ENCODE data around the gene KRTAP6-3. TPM values are rescaled to one million over a fixed set of nuclear protein-coding genes. Genes with fewer than 3 reads are reported as not detected.

The KRTAP6-3 gene, protein sequence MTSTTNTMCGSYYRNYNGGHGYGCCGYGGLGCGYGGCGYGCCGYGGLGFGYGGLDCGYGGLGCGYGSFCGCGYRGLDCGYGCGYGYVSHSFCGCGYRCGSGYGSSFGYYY
- total RNA-seq (2014; rRNA removed; shearing (Covaris generic)) = not detected in 2 replicates

DNA sequence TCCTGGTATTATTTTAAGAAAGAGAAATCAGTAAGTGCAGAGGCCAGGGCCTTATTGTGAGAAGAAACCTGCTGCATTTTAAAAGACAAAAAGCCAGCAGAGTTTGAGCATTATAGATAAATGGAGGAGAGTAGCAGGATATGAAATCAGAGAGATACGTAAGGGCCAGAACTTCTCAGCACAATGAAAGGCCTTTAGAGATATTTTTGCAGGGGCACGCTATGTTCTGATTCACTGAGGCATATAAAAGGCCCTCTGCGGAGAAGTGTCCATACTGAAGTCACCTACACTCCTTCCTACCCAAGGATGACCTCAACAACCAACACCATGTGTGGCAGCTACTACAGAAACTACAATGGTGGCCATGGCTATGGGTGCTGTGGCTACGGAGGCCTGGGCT, at the start of gene KRTAP6-3:
Gene KRTAP6-3 (plus strand): TSS at position 301 of the 400 bp plus-strand sequence. CDS start 6 bp downstream, at position 307.
- no peaks in the 10 kb centered on the region for H3K9me3 ChIP-seq (replicated peaks)
- H3K36me3 ChIP-seq = no peaks in the 10 kb centered on the region

DNA sequence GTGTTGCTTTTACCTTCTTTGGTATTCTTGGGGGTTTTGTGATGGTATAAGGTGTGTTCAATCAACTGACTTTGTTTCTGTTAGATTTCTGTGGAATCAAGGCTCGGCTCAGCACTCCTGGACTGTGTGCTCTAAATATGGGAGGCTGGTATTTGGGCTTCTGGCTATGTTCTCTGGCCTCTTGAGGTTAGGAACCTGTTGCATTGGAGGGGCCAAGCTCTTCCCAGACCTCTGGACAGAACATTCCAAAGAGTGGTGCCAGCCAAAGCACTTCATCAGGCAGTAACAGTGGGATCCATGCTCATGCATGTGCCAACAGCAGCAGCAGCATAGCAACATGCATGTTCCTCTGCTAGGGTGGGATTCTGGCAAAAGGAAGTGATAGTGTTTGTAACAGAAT, 39.5 kb upstream of the KRTAP6-3 start:
- no peaks in the 10 kb centered on the region for H3K27me3 ChIP-seq
- no peak overlapping the region for H3K4me3 ChIP-seq
- no peaks in the 10 kb centered on the region for H3K9me3 ChIP-seq (replicated peaks)
- H3K4me1 ChIP-seq = no peaks in the 10 kb centered on the region
- no peak overlapping the region for H3K27ac ChIP-seq
- H3K36me3 ChIP-seq = no peaks in the 10 kb centered on the region
- no peak for DNase-seq

More for the DNA sequence above, at the start of gene KRTAP6-3:
- no peak within 1 kb of the TSS for H3K4me3 ChIP-seq
- H3K4me1 ChIP-seq = no peaks in the 10 kb centered on the region
- DNase-seq = no peak
- no peak within 1 kb of the TSS for H3K27ac ChIP-seq
- no peaks in the 10 kb centered on the region for H3K27me3 ChIP-seq

DNA sequence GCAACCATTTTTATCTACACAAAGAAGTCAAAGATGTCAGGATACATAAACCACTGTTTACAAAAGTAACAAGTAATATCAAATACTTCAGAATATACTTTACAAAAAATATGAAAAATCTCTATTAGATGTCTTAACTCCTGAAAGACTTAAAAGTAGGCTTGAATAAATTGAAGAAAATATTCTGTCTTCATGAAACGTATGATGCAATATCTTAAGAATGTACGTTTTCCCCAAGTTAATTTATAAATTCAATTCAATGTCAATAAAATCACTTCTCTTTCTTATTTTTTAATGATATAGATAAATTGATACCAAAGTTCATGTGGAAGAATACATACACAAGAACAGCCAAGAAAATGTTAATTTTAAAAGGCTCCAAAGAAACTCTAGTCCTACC, 37.1 kb upstream of the KRTAP6-3 start:
- DNase-seq = no peak
- no peaks in the 10 kb centered on the region for H3K9me3 ChIP-seq (replicated peaks)
- H3K4me1 ChIP-seq = no peaks in the 10 kb centered on the region
- H3K36me3 ChIP-seq = no peaks in the 10 kb centered on the region
- no peaks in the 10 kb centered on the region for H3K27me3 ChIP-seq
- H3K27ac ChIP-seq = no peak overlapping the region
- no peak overlapping the region for H3K4me3 ChIP-seq

DNA sequence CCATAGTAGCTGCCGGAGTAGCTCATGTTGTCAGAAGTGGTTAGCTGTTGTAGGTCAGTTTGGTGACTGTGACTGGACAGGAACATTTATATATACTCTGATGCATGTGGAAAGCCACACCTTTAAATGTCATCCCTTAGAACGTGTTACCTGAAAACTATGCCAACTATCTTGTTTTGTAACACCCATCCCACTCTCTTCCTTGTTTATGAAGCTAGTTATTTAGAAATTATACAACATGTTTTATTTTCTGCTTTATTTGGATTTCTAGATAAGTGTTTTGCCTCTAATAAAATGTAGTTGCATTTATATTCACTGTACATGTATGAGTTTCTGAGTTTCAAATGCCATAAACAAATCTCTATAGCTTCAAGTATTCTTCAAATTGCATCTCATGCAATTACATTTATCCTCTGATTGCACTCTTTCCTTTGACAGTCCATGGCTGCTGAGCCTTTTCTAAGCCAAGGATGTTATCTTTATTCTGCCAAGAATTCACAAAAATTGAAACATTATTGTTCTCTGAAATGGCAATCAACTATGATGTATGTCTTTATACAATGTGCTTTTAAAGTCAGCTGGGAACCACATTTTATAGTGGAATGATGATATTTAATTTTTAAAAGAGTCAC, 30.9 kb upstream of the KRTAP6-3 start, which contains the start of gene KRTAP19-7:
Gene KRTAP19-7 (minus strand): TSS at position 51 of the 632 bp plus-strand sequence. CDS start 25 bp downstream, at position 26.
- no peak for DNase-seq
- no peaks in the 10 kb centered on the region for H3K4me1 ChIP-seq
- H3K4me3 ChIP-seq = no peak within 1 kb of the TSS
- H3K27me3 ChIP-seq = no peaks in the 10 kb centered on the region
- H3K9me3 ChIP-seq (replicated peaks) = no peaks in the 10 kb centered on the region
- peaks cover 2% of the 10 kb centered on the region; the same call in 1 of the 2 replicates for H3K36me3 ChIP-seq
- no peak within 1 kb of the TSS for H3K27ac ChIP-seq

DNA sequence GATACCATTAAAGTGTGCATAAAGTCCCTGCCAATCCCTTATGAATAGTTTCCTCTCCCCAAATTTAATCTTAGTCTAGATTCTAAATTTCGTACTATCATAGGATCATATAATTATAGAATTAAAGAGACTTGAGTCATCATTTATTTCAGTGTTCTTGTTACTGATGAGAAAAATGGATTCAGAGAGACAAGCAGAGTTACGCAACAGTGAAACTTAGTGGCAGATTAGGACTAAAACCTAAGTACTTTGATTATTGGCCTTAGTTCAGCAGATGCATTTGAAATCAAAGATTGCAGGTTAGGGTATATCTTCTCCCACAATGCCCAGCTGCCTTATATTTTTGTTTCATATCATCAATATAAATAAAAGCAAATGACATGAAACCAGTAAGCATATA, 30.3 kb upstream of the KRTAP6-3 start:
- Histone ChIP-seq H3K27me3 (no peaks in the 10 kb centered on the region), H3K4me3 (no peak overlapping the region), H3K9me3 (replicated peaks) (no peaks in the 10 kb centered on the region), H3K36me3 (peaks cover 2% of the 10 kb centered on the region; the same call in 1 of the 2 replicates), H3K27ac (no peak overlapping the region), H3K4me1 (no peaks in the 10 kb centered on the region)
- no peak for DNase-seq

DNA sequence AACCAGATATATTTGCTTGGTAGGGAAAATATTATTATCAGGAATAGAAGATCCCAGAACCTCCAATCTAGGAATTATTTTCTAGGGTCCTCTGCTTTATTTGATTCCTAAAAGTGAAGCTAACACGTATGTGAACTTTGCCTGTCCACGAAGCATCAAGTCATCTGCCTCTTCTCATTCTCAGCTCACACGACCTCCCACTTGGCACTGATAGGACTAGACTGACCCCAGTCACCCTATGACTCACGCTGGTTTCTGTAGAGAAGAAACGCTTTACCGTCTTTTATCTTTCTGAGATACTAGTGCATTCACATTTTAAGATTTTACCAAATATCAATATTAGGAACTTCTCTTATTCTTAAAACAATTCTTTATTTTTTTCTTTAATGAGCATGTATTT, 29.2 kb upstream of the KRTAP6-3 start:
- Histone ChIP-seq H3K4me1 (no peaks in the 10 kb centered on the region), H3K4me3 (no peak overlapping the region), H3K27me3 (no peaks in the 10 kb centered on the region), H3K9me3 (replicated peaks) (no peaks in the 10 kb centered on the region), H3K36me3 (peaks cover 2% of the 10 kb centered on the region; the same call in 1 of the 2 replicates), H3K27ac (no peak overlapping the region)
- no peak for DNase-seq

DNA sequence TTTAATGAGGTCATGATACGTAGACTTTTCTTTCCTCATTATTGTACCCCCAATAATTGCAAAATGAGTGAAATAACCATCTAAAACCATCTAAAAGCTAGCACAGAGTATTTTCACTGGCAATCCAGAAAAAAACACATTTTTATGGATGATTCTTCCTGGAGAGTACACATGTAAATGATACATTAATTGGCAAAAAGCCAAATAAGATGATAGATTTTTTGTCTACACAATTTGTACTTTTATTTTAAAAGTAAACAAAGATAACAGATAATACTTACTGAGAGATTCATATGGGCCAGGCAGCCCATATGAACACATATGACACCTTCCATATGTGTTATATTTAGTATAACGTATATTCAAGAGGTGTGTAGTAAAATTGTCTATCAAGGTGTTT, 28.6 kb upstream of the KRTAP6-3 start:
- Histone ChIP-seq H3K9me3 (replicated peaks) (no peaks in the 10 kb centered on the region), H3K27me3 (no peaks in the 10 kb centered on the region), H3K36me3 (peaks cover 2% of the 10 kb centered on the region; the same call in 1 of the 2 replicates), H3K27ac (no peak overlapping the region), H3K4me1 (no peaks in the 10 kb centered on the region), H3K4me3 (no peak overlapping the region)
- no peak for DNase-seq

DNA sequence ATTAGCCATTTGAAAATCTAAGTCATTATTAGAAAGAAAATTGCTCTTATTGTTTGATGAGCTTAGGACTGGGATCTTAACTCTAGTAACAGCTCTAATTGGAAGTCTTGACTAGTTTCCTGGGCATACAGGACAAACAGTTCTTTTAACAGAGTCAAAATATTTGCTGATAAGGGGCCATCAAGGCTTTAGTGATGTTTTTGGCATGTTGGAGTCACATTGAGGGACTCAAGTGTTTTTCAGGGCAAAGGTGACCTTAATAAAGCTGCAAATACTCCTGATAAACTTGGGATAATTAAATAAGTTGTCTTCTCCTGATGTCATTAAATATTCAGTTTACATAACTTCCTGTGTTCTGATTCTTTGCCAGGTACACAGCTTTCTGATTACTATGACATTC, 24.6 kb upstream of the KRTAP6-3 start:
- Histone ChIP-seq H3K4me3 (no peak overlapping the region), H3K27me3 (no peaks in the 10 kb centered on the region)
- no peak for DNase-seq

DNA sequence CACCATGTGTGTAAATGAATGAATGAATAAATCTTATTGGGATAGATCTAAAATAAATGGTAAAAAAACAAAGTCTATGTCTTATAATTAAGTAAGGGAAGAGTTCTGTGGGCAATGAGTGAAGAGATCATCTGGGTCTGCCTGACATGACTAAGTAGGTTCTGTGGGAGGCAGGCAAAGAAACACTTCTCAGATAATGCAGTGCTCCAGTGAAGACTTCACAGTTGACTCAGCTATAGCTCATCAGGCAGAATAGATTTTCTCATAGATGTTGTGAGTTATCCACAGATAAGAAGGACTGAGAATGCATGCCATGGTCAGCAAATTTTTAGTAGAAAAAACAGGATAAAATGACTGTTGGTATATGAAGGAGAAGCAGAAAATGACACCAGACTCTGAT, 14.5 kb upstream of the KRTAP6-3 start:
- no peaks in the 10 kb centered on the region for H3K36me3 ChIP-seq
- H3K9me3 ChIP-seq (replicated peaks) = no peaks in the 10 kb centered on the region
- H3K27me3 ChIP-seq = no peaks in the 10 kb centered on the region
- no peaks in the 10 kb centered on the region for H3K4me1 ChIP-seq
- H3K27ac ChIP-seq = no peak overlapping the region
- no peak for DNase-seq
- no peak overlapping the region for H3K4me3 ChIP-seq

More for the DNA sequence above, 24.6 kb upstream of the KRTAP6-3 start:
- Histone ChIP-seq H3K4me1 (no peaks in the 10 kb centered on the region), H3K9me3 (replicated peaks) (no peaks in the 10 kb centered on the region), H3K36me3 (peaks cover 2% of the 10 kb centered on the region; the same call in 1 of the 2 replicates), H3K27ac (no peak overlapping the region)

DNA sequence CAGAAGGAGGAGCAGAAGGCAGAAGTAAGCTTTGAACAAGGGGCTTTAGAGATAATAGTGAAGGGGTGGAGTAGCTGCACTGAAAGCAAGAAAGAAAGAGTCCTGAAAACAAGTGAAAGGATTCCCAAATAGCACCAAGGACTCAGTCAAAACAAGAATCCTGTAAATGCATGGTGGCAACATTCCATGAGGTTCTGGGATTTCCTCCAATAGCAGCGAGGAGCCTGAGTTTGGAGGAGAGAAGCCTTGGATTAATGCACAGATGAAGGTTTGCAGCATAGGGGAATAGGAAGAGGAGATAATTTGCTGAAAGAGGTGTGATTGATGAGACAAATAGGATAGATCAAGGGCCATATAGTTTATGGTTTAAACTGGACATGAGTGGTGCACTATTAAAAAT, 12.9 kb upstream of the KRTAP6-3 start:
- no peaks in the 10 kb centered on the region for H3K9me3 ChIP-seq (replicated peaks)
- no peaks in the 10 kb centered on the region for H3K4me1 ChIP-seq
- H3K4me3 ChIP-seq = no peak overlapping the region
- no peaks in the 10 kb centered on the region for H3K27me3 ChIP-seq
- H3K27ac ChIP-seq = no peak overlapping the region
- no peak for DNase-seq
- no peaks in the 10 kb centered on the region for H3K36me3 ChIP-seq

DNA sequence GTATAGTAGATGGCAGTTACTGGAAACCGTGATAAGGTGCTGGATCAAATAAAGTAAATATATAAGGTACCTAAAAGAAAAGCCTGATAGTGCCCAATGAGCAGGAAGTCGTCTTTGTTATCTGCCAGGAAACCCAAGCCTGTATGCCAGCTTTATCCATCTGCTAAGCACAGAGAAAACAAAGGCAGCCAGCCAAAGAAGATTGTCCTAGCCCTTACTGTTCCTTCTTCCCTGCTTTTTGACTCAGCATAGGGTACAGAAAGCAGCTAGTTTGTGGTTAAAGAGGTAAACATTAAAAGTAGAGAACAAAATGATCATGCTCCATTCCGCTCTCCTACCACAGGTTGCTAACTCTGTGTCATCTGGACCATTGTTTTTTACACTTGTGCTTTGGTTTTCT, 12.1 kb upstream of the KRTAP6-3 start:
- Histone ChIP-seq H3K4me1 (no peaks in the 10 kb centered on the region), H3K9me3 (replicated peaks) (no peaks in the 10 kb centered on the region), H3K36me3 (no peaks in the 10 kb centered on the region), H3K27me3 (no peaks in the 10 kb centered on the region), H3K4me3 (no peak overlapping the region), H3K27ac (no peak overlapping the region)
- DNase-seq = no peak

DNA sequence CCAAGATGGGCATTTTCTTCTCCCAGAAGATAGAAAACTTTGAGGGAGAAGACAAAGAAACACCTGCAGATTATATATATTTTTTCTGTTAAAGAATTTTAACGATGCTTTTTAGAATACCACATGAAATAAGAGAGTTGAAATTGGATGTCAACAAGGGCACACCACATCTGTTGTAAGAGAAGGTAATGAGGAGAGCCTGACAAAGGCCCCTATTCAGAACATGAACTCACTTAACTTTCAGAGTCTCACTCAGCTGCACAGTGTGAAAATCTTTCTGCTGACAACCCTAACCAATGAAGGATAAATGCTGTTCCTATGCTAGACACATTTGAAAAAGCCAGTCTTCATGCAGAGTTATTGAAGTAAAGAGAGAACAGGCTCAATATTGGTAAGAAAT, 9.4 kb upstream of the KRTAP6-3 start:
- DNase-seq = no peak
- Histone ChIP-seq H3K4me3 (no peak overlapping the region), H3K27me3 (no peaks in the 10 kb centered on the region)

DNA sequence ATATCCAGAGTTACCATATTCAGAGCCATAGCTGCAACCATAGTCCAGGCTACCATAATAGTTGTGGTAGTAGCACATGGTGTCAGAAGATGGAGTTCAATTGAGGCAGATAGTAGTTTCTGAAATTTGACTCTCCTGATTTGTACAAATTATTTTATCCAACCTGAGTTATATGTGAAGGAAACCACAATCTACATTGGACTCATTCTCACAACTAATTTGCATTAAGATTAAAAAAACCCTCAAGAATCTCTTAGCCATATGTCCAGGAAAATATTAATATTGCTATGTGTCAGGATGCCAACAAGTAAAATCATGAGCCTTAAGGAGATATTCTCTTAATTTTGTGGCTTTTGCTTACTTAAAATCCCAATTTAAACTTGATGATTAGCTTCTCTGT, 1.9 kb upstream of the KRTAP6-3 start, which contains the start of gene KRTAP22-2:
Gene KRTAP22-2 (minus strand): TSS at position 101 of the 400 bp plus-strand sequence.
- Histone ChIP-seq H3K4me3 (no peak within 1 kb of the TSS), H3K36me3 (0 out of 2 replicates have a peak, but pooled peaks cover 2% of the 10 kb centered on the region), H3K9me3 (replicated peaks) (no peaks in the 10 kb centered on the region), H3K27ac (no peak within 1 kb of the TSS), H3K27me3 (no peaks in the 10 kb centered on the region), H3K4me1 (no peaks in the 10 kb centered on the region; the same call in 1 of the 2 replicates)
- DNase-seq = no peak

More for the DNA sequence above, 9.4 kb upstream of the KRTAP6-3 start:
- Histone ChIP-seq H3K36me3 (0 out of 2 replicates have a peak, but pooled peaks cover 2% of the 10 kb centered on the region), H3K4me1 (no peaks in the 10 kb centered on the region; the same call in 1 of the 2 replicates), H3K9me3 (replicated peaks) (no peaks in the 10 kb centered on the region), H3K27ac (no peak overlapping the region)

DNA sequence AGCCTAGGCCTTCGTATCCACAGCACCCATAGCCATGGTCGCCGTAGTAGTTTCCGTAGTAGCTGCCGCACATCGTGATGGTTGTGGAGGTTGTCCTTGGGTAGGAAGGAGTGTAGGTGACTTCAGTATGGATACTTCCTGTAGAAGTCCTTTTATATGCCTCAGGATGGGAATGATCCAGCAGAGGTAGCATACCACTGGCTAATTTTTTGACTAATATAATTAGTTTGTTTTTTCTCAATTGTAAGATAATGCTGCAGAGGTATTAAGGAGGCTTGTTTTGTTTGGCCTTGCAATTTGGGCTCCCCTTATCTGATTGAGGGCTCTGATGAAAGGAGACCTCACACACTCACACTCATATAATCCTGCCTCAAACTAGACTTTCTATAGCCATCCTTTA, 6.6 kb downstream of the KRTAP6-3 start, which contains the start of gene KRTAP6-2:
Gene KRTAP6-2 (minus strand): TSS at position 101 of the 400 bp plus-strand sequence. CDS start 28 bp downstream, at position 73.
- Histone ChIP-seq H3K27me3 (no peaks in the 10 kb centered on the region), H3K4me1 (no peaks in the 10 kb centered on the region), H3K9me3 (replicated peaks) (no peaks in the 10 kb centered on the region), H3K27ac (no peak within 1 kb of the TSS), H3K36me3 (no peaks in the 10 kb centered on the region), H3K4me3 (no peak within 1 kb of the TSS)
- no peak for DNase-seq

DNA sequence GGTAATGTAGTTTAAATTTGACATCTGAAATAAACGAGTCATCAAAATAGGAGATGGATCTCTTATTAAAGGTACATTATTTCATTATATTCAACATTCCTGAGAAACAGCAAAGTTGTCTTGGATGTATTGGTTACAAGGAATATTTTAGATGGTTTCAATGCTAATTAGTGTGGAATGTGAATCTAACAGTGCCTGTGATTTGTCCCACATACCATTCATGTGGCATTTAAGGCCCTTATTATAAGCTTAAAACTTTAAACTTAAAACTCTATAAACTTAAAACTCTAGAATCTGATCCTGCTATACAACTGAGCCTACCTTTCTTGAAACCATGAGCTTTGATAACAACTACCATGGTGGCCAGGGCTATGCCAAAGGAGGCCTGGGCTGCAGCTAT, 8.5 kb downstream of the KRTAP6-3 start, which contains the start of gene KRTAP22-1:
Gene KRTAP22-1 (plus strand): TSS at position 301 of the 400 bp plus-strand sequence.
- no peaks in the 10 kb centered on the region for H3K36me3 ChIP-seq

More for the DNA sequence above, 8.5 kb downstream of the KRTAP6-3 start, which contains the start of gene KRTAP22-1:
- H3K4me1 ChIP-seq = no peaks in the 10 kb centered on the region
- H3K27ac ChIP-seq = no peak within 1 kb of the TSS
- no peak within 1 kb of the TSS for H3K4me3 ChIP-seq
- no peaks in the 10 kb centered on the region for H3K9me3 ChIP-seq (replicated peaks)
- no peak for DNase-seq
- H3K27me3 ChIP-seq = no peaks in the 10 kb centered on the region

All from SJCRH30 (cell line).